ENCODE data around the gene PARN.

DNA sequence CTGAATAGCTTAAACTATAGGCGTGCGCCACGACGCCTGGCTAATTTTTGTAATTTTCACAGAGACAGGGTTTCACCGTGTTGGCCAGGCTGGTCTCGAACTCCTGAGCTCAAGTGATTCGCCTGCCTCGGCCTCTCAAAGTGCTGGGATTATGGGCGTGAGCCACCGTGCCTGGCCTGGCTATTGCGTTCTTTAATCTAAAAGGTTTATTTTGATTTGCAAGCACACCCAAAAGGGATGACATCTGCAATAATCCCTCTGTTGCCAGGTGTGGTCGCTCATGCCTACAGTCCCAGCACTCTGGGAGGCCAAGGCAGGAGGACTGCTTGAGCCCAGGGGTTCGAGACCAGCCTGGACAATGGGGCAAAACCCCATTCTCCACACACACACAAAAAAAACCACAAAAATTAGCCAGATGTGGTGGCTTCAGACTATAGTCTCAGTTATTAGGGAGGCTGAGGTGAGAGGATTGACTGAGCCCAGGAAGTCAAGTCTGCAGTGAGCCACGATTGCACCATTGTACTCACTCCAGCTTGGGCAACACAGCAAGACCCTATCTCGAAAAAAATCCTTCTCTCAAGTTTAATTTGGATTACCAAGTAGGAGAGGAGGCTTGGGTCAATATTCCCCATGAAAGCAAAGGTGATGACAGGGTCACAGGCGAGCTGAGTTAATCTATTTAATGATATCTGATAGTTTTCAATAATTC is 144.1 kb downstream of the PARN start:
- TF ChIP-seq, protein P1, sequence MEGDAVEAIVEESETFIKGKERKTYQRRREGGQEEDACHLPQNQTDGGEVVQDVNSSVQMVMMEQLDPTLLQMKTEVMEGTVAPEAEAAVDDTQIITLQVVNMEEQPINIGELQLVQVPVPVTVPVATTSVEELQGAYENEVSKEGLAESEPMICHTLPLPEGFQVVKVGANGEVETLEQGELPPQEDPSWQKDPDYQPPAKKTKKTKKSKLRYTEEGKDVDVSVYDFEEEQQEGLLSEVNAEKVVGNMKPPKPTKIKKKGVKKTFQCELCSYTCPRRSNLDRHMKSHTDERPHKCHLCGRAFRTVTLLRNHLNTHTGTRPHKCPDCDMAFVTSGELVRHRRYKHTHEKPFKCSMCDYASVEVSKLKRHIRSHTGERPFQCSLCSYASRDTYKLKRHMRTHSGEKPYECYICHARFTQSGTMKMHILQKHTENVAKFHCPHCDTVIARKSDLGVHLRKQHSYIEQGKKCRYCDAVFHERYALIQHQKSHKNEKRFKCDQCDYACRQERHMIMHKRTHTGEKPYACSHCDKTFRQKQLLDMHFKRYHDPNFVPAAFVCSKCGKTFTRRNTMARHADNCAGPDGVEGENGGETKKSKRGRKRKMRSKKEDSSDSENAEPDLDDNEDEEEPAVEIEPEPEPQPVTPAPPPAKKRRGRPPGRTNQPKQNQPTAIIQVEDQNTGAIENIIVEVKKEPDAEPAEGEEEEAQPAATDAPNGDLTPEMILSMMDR (IDR thresholded peaks at IDR 0.05; ENCODE audit: low read depth, low read length) = no peak
- TF ChIP-seq, protein P2, sequence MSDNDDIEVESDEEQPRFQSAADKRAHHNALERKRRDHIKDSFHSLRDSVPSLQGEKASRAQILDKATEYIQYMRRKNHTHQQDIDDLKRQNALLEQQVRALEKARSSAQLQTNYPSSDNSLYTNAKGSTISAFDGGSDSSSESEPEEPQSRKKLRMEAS (IDR thresholded peaks at IDR 0.05; ENCODE audit: low read depth, low read length) = no peak
